ENCODE results near the gene KHDRBS1. TPM values are rescaled to one million over a fixed set of nuclear protein-coding genes. Genes with fewer than 3 reads are reported as not detected.
"Not testable (repeated sequence)": the region's sequence is repeated elsewhere in the genome, so short reads cannot be mapped to it uniquely, and the experiment has no call there.

The KHDRBS1 gene
- total and polyA plus RNA-seq, 8 donors, result 87.2 to 261 (median 218) TPM

GRCh38 chr1:32063261-32063681, 49.6 kb downstream of the KHDRBS1 start:
- no peaks in the 10 kb centered on the region for H3K27me3 ChIP-seq
- DNase-seq (peak in 2 of 4 donors; percentile 34 to 63), ATAC-seq (peak; percentile 58)
- H3K4me3 ChIP-seq, result no peak overlapping the region
- peaks cover 0 to 4% of the 10 kb centered on the region in 2 donors for H3K36me3 ChIP-seq
- no peaks in the 10 kb centered on the region for H3K9me3 ChIP-seq
- TF ChIP-seq, protein P1, sequence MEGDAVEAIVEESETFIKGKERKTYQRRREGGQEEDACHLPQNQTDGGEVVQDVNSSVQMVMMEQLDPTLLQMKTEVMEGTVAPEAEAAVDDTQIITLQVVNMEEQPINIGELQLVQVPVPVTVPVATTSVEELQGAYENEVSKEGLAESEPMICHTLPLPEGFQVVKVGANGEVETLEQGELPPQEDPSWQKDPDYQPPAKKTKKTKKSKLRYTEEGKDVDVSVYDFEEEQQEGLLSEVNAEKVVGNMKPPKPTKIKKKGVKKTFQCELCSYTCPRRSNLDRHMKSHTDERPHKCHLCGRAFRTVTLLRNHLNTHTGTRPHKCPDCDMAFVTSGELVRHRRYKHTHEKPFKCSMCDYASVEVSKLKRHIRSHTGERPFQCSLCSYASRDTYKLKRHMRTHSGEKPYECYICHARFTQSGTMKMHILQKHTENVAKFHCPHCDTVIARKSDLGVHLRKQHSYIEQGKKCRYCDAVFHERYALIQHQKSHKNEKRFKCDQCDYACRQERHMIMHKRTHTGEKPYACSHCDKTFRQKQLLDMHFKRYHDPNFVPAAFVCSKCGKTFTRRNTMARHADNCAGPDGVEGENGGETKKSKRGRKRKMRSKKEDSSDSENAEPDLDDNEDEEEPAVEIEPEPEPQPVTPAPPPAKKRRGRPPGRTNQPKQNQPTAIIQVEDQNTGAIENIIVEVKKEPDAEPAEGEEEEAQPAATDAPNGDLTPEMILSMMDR (IDR thresholded peaks at IDR 0.05), result peak; percentile 41 to 47
- peak overlapping the region; percentile 8 to 53 for H3K27ac ChIP-seq
- intact Hi-C loops (cut with DNase I), result no loop called here
- peaks cover 16 to 42% of the 10 kb centered on the region in 2 donors for H3K4me1 ChIP-seq

DNA sequence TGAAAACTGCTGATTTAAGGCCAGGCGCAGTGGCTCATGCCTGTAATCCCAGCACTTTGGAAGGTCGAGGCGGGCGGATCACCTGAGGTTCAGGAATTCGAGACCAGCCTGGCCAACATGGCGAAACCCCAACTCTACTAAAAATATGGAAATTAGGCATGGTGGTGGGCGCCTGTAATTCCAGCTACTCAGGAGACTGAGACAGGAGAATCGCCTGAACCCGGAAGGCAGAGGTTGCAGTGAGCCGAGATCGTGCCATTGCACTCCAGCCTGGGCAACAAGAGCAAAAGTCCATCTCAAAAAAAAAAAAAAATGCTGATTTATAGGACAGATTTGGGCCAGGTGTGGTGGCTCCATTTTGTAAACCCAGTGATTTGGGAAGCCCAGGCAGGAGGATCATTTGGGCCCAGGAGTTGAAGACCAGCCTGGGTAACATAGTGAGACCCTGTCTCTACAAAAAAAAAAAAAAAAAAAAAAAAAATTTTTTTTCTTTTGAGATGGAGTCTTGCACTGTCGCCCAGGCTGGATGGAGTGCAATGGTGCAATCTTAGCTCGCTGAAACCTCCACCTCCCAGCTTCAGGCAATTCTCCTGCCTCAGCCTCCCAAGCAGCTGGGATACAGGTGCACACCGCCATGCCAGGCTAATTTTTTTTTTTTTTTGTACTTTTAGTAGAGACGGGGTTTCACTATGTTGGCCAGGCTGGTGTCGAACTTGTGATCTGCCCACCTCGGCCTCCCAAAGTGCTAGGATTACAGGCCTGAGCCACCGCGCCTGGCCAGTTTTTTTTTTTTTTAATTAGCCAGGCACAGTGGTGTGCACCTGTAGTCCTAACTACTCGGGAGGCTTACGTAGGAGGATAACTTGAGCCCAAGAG, 52.2 kb downstream of the KHDRBS1 start:
- H3K9me3 ChIP-seq; intact Hi-C loops (cut with DNase I); H3K4me3 ChIP-seq; H3K27me3 ChIP-seq; H3K36me3 ChIP-seq; DNase-seq; ATAC-seq: not testable (repeated sequence)
- Histone ChIP-seq H3K27ac (peak overlapping the region; percentile 50 to 77), H3K4me1 (peaks cover 16 to 46% of the 10 kb centered on the region in 2 donors)

DNA sequence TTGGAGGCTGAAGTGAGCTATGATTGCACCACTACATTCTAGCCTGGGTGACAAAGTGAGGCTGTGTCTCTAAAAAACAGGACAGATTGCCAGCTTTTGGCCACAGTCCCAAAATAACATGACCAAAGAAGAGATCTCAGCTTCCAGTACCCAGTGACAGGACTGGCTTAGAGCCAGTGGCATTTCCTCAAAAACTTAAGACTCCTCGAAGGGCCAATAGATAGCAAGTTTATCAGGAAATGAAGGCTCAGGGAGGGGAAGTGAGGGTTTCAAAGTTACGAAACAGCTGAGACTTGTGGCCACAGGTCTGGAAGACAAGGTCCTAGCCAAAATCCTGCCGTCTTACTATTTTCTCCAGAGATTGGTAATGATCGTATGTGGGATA, 52.8 kb downstream of the KHDRBS1 start:
- DNase-seq, result peak in 3 of 4 donors; percentile 57 to 85 (median 75)

DNA sequence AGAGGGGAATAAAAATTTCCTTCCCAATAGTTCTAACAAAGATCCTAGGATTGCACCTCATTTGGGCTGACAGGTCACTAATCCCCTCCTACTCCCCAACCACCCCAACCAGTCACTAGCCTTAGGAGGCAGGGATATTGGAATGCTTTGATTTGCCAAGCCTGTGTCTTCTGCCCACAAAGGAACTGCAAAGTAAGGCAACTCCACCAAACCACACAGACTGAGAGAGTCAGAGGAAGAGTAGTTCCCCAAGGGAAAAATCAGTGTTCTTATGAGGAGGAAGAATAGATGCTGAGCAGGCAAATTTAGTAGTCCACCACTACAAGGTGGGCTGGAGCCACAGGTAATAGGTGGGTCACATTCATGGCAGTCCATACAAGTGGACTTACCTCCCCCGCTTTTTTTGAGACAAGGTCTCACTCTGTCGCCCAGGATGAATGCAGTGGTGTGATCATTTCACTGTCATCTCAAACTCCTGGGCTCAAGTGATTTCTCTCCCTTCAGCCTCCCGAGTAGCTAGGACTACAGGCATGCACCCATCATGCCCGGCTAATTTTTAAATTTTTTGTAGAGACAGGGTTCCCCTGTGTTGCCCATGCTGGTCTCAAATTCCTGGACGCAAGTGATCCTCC, 55.4 kb downstream of the KHDRBS1 start:
- intact Hi-C loops (cut with DNase I), result no loop called here
- TF ChIP-seq, protein P1 (IDR thresholded peaks at IDR 0.05), result no peak
- DNase-seq, result no peak
- H3K4me1 ChIP-seq, result peaks cover 16 to 52% of the 10 kb centered on the region in 2 donors
- no peak for ATAC-seq
- H3K4me3 ChIP-seq, result no peak overlapping the region
- no peaks in the 10 kb centered on the region for H3K9me3 ChIP-seq
- H3K27ac ChIP-seq, result no peak overlapping the region
- no peaks in the 10 kb centered on the region for H3K27me3 ChIP-seq
- H3K36me3 ChIP-seq, result no peaks in the 10 kb centered on the region

More for the DNA sequence above, 52.8 kb downstream of the KHDRBS1 start:
- intact Hi-C loops (cut with DNase I), result no loop called here
- Histone ChIP-seq H3K36me3 (peaks cover 0 to 4% of the 10 kb centered on the region in 2 donors), H3K27ac (peak overlapping the region; percentile 50 to 77), H3K4me3 (no peak overlapping the region), H3K4me1 (peaks cover 16 to 48% of the 10 kb centered on the region in 2 donors), H3K27me3 (no peaks in the 10 kb centered on the region), H3K9me3 (no peaks in the 10 kb centered on the region)
- TF ChIP-seq, protein P1 (IDR thresholded peaks at IDR 0.05), result no peak
- ATAC-seq, result peak; percentile 61

GRCh38 chr1:32071758-32072621, 58.3 kb downstream of the KHDRBS1 start:
- intact Hi-C loops (cut with DNase I), result no loop called here
- Histone ChIP-seq H3K4me1 (peaks cover 10 to 50% of the 10 kb centered on the region in 2 donors), H3K27ac (peak overlapping the region; percentile 88 to 91), H3K4me3 (peak overlapping the region; percentile 67 to 73), H3K9me3 (no peaks in the 10 kb centered on the region), H3K27me3 (no peaks in the 10 kb centered on the region), H3K36me3 (peaks cover 0 to 19% of the 10 kb centered on the region in 2 donors)
- TF ChIP-seq, protein P1 (IDR thresholded peaks at IDR 0.05), result no peak
- DNase-seq (no peak), ATAC-seq (no peak)

Measured in left lung (tissue), 10 donors.